DND-41 (cell line): ENCODE results near the gene PTBP1.

ENCODE experiments used
- CTCF ChIP-seq: IDR thresholded peaks from 2 replicates; pipeline ENCODE4 v1.5.1; 2012; ENCODE audit warnings: borderline replicate concordance, low read length, moderate library complexity, mild to moderate bottlenecking; ENCODE audit not compliant: poor library complexity, severe bottlenecking; ENCODE audit errors: extremely low read depth
- EZH2 ChIP-seq: IDR thresholded peaks from 3 replicates; pipeline ENCODE4 v1.6.1; 2012; ENCODE audit warnings: borderline replicate concordance, low read depth, mild to moderate bottlenecking, moderate library complexity, low read length, inconsistent platforms; ENCODE audit not compliant: severe bottlenecking

GRCh38 chr19:788983-789700 lies 8.1 kb upstream of the PTBP1 start:
- TF ChIP-seq CTCF (no peak), EZH2 (no peak)
